ENCODE data around the gene SYNGAP1.

SYNGAP1 gene

DNA sequence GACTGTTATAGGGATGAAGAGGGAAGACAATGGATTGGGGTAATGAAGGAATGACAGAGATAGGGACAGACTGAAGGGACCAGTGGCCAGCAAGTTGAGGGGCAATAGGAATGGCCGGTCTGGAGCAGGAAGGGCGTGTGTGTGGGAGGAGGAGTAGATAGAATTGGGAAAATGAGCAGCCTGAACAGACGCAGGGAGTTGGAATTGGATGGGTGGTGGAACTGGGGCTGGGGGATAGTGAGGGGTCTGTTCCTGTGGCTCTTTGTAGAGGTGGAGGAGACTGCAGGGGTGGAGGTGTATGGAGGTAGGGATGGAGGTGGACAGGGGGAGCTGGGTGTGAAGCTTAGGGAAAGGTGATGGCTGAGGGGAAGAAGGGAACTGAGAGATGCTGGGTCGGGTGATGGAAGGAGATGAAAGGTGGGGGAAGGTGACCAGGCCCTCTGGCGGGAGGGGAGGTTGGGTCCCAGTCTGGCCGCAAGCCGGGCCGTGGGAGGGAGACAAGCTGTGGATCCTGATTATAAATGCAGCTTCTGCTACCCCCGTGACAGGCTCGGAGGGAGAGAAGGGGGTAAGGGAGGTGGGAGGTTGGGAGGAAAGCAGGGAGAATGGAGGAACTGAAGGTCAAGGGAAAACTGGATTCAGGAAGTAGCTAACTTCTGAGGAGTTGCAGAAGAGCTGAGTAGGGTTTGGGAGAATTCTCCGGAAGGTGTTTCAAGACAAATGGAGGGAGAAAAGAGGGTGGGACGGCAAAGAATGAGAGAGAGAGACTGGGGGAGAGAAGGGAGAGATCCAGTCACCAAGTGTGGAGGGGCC lies 5.2 kb downstream of the SYNGAP1 start:
- no peak for DNase-seq

DNA sequence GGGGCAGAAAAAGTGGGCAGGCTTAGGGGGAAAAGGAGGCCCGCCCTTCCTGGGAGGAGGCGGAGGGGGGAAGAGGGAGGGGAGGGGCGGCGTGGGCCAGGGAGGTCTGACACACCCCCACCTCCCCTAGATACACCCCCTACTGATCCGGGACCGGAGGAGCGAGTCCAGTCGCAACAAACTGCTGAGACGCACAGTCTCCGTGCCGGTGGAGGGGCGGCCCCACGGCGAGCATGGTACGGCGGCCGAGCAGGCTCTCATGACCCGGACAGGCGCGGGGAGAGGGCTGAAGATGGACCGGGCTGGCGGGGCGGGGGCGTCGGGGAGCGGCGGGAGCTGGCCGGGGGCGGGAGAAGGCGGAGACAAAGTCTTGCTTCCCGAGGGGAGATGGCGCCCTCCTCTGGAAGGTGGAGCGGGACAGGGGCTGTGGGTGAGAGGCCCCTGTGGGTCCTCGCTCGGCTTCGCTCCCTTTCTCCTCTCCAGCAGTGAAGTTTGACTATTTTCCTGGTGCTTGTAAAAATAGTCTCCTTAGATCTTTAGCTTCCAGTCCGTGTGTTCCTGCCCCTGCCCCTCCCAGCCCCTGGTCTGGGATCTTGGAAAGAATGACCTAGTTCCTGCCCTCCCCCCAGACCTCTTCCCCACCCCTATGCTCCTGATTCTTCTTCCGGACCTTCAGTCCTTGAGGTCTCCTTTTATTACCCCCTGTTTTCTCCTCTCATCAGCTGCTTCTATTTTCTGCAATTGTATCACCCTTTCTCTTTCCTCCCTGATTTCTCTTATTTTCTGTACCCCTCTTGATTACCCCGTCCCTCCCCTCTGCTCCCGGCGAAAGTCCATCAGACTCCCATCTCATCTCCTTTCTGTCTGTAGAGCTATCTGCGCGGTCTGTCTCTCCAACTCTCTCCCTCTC lies 6.1 kb downstream of the SYNGAP1 start:
- peak; percentile 36 for DNase-seq

DNA sequence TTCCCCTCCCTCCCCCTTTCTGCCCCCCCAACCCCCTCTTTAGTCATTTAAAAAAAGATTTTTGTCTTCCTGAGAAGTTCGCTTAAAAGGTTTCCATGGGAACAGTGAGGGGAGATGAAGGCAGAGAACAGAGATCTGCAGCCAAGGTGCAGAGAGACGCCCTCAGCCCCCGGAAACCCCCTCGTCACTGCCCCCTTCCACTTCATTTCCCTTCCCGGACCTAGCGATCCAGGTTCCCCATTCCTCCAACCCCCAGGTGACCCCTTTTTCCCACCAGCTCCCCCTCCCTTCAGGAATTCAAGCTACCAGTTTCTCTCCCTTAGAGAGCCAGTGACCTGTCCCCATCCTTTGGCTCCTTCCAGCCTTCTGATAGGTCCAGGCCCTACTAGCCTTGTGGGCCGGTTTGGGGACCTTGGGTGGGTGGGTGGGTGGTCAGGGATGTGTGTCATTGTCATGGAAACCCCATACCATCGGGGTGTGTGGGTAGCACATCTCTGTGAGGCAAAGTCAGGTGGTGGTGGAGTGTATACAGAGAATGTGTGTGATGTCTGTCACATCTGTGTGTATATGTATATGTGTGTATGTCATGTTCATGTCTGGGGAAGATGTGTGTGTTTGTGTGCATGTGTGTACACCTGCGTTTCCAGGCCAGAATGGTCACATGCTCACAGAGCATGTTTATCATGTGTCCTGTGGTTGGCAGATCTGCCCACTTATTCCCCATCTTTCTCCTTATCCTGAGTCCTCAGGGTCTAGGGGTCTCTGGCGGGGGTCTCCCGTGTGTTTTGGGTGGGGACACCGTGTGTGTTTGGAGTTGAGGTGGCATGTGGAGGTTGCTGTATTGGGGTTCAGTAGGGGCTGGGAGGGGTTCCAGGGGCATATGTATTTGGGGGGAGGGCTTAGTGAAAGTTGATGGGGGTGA lies 7.0 kb downstream of the SYNGAP1 start:
- no peak for DNase-seq

GRCh38 chr6:33427585-33428223 lies 7.8 kb downstream of the SYNGAP1 start:
- no peak for DNase-seq

DNA sequence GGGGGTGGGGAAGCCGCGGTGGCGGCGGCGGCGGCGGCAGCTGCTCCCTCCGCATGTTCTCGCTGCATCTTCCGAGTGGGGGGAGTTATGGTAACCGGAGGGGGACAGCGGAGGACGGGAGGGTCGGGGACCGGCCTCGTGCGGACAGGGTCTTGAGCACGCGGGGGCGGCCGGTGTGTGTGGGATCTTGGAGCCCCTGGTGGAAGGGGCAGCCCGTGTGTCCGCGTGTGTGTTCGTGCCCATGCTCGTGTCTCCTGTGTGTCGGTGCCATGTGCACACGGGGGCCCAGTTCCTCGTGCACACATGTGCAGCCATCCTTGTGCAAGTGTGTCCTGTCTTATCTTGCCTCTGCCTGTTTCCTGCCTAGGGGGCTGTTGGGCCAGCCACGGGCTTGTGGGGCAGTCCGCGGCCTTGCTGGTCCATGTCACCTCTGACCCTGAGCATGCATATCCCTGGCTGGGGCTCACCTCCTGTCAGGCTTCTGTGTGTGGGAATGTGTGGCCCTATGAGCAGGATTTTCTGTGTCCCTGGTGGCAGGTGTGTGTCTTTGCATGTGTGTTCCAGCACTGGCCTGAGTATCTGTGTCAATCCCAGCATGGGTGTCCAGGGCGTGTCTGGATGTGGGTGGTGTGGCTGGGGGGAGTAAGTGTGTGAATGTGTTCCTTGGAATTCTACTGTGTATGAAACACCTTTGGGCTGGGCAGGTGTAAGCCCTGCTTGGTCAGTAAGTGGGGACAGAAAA lies 8.5 kb downstream of the SYNGAP1 start:
- DNase-seq = no peak

DNA sequence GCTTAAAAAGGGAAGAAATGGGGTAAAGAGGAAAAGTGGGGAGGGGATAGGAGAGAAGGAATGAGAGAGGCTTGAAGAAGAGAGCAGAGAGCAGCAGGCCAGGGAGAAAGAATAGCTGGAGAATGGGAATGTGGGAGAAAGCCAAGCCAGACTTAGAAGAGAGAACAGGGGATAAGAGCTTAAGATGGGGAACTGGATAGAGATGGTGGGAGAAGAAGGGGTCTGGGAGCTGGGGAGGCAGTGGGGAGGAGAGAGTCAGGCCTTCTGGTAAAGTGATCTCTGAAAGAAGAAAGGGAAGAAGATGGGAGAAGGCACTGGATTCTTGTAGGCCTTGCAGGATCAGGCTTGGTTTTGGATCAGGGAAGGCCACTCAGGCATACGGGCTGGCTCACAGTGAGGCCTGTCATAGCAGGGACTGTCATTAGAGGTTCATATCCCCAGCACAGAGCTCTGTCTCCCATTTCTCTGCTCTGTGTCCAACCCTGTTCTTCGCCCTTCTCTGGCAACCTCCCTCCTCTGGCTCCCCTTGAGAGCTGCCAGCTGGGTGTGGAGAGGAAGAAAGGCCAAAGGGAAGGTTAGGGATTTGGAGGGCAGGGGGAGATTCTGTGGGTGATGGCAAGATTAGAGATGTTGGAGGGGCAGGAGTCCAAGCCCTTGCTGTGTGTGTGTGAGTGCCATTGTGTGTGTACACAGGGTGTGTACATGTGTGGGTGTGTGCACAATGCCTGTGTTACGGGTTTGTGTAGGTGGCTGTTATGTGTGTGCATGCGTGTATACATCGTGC lies 9.3 kb downstream of the SYNGAP1 start:
- DNase-seq = no peak

GRCh38 chr6:33429750-33430052 lies 9.8 kb downstream of the SYNGAP1 start:
- no peak for DNase-seq

DNA sequence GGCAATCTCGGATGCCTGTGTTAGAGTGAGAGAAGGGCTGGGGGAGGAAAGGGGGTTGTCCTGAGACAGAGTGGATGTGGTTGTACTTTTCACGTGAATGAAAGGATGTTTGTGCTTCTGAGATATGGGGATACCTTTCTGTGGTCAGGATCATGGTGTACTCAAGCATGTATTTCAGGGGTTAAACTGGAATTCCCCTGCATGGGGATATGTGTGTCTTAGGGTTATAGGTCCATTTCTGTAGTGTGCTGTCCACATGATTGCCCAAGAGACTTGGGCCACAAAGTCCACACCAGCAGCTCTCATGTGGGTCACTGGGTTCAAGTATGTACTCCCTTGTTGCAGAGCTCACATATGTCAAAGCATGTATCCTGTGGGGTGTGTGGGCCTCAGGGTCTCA lies 10.5 kb downstream of the SYNGAP1 start:
- DNase-seq = no peak

GRCh38 chr6:33430991-33431879 lies 11.4 kb downstream of the SYNGAP1 start:
- DNase-seq = no peak

GRCh38 chr6:33431880-33432541 lies 12.1 kb downstream of the SYNGAP1 start:
- no peak for DNase-seq

DNA sequence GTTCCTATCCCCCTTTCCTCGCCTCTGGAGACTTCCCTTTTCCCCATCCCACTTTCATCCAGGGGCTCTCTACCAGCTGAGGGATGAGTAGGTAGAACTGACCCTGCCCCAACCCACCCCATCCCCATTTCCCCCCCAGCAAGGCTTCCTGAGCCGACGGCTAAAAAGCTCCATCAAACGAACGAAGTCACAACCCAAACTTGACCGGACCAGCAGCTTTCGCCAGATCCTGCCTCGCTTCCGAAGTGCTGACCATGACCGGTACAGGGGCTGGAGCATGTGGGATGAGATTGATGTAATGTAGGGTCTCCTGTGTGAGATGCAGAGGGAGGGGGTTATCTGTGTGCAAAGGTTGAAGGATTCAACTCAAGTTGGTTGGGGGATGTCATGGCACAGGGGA lies 12.7 kb downstream of the SYNGAP1 start:
- DNase-seq = no peak

DNA sequence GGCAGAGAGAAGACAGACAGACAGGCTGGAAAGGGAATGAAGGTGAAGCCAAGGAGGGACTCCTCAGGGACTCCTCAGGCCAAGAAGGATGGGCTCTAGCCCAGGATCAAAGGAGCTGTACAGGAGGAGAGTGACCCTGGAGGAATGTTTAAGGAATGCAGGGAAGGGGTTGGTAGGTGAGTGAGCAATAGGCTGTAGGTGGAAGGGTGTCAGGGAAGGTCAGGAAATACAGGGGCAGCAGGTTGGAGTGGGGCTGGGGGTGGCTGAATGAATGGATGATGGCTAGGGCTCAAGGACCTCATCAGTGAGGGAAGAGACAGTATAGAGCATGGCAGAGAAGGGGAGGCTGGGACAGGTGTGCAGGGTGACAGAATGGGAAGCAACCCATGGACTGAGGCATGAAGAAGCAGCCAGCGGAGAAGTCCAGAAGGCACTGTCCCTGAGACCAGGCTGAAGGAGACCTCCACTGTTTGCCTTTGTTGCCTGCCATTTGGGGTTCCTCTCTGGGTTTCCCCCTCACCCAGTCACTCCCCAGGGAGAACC lies 13.2 kb downstream of the SYNGAP1 start:
- DNase-seq = no peak

- no peak for DNase-seq
Measured at GRCh38 chr6:33433544-33434191, 13.8 kb downstream of the SYNGAP1 start.

DNA sequence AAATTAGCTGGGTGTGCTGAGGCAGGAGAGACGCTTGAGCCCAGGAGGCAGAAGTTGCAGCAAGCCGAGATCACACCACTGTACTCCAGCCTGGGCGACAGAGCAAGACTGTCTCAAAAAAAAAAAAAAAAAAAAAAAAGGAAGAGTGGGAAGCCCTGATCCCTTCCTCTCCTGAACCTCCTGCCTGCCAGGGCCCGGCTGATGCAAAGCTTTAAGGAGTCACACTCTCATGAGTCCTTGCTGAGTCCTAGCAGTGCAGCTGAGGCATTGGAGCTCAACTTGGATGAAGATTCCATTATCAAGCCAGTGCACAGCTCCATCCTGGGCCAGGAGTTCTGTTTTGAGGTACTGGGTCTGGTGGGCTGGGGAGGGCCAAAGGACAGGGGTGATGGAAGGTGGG lies 15.1 kb downstream of the SYNGAP1 start:
- DNase-seq = no peak

GRCh38 chr6:33437666-33438065 lies 17.8 kb downstream of the SYNGAP1 start:
- no peak for DNase-seq

- DNase-seq = no peak
Measured at GRCh38 chr6:33438978-33439594, 19.2 kb downstream of the SYNGAP1 start.

DNA sequence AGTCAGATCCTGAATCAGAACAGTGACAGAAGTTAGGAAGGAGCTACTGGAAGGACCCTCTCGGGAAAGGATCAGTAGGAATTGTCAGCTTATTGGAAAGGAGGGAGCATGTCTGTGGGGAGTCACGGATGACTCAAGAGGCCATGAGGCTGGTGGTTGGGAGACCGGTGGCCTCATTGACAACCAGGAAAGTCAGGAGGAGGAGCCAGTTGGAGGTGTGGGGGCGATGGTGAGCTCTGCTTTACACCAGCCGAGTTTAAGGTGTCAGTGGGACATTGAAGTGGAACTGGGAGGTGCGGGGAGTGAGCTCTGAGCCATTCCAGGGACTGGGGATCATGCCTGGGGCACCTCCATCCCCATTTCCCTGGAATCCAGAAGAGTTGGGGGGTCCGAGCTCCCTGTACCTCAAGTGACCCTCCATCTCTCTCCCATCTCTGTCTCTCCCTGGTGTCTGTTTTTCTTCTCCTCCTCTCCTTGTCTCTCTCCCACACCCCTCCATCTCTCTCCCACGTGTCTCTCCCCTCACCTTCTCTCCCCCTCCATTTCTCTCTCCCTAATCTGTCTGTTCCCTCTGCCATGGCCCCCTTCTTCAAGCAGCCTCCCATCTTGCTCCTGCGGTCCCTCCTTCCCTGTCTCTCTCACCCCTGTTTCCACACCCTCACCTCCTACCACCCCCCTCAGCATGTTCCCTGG lies 20.2 kb downstream of the SYNGAP1 start:
- DNase-seq = no peak

All from NCI-H446 treated with DMSO at 0.1 percent for 48 hours (cell line).